Pancreas (tissue), 10 donors: ENCODE measurements around the gene SELENOP. TPM values are rescaled to one million over a fixed set of nuclear protein-coding genes. Genes with fewer than 3 reads are reported as not detected.

ENCODE experiments used
- ATAC-seq, 4 donors: fragments of 200-7000 bp; cut with Tn5 transposase; one replicate each; pipeline versions ENCODE4 v1.8.0 to v1.9.1; 2020; ENCODE audit warnings: mild to moderate bottlenecking in 4 of 4, moderate library complexity in 4 of 4
- DNase-seq, 6 donors: peaks; one replicate each; pipeline ENCODE4 v3.0.0-alpha.2; 2020
- FAIRE-seq: peaks from 2 replicates; lab custom pipeline; 2012; peaks lifted over from hg19 to GRCh38; lab: Jason Lieb, UNC
- H3K27ac ChIP-seq, 4 donors: fragments of 200-600 bp; sonication (generic); 1 replicate in 3 of 4; 2 replicates in 1 of 4; pipeline versions ENCODE4 v1.5.0 to v1.8.0; 2020
- H3K27me3 ChIP-seq, 4 donors: fragments of 200-600 bp; one replicate each; pipeline ENCODE4 v1.8.0; 2021
- H3K36me3 ChIP-seq, 3 donors: fragments of 200-600 bp; sonication (generic) in 1 of 3; one replicate each; pipeline versions ENCODE4 v1.5.0 to v1.8.0; 2020 to 2021
- H3K4me1 ChIP-seq, 3 donors: fragments of 200-600 bp; one replicate each; pipeline ENCODE4 v1.8.0; 2021
- H3K4me3 ChIP-seq, 4 donors: fragments of 200-600 bp; sonication (generic) in 2 of 4; one replicate each; pipeline versions ENCODE4 v1.5.0 to v1.8.0; 2020 to 2021
- H3K9me3 ChIP-seq, 4 donors: fragments of 200-600 bp; one replicate each; pipeline ENCODE4 v1.8.0; 2021
- CTCF ChIP-seq, 4 donors: fragments of 200-600 bp; sonication (generic) in 3 of 4; IDR thresholded peaks; one replicate each; pipeline versions ENCODE4 v1.5.0 to v1.8.0; 2021; ENCODE audit warnings: antibody characterized with exemption in 4 of 4
- WGBS, 2 donors: extraction: QIAGEN DNeasy Blood & Tissue Kit; methylation state at CpG; one replicate each; pipeline ENCODE4 v1.1.7; 2013; 5-methylcytosine and 5-hydroxymethylcytosine counted together
- intact Hi-C, 3 donors: fragments of 100-400 bp; cut with DNase I; formaldehyde crosslinking; loops; one replicate each; pipeline versions ENCODE4 v1.11.1 to v1.14.2; 2022
- polyA plus RNA-seq, 2 donors: library from polyadenylated mRNA; stranded (reverse); fragments of 200-250 nt; gene quantifications; one replicate each; pipeline ENCODE4 v1.2.3, GENCODE V29; 2013
- total RNA-seq, 6 donors: library from RNA; stranded (reverse); fragmentation: NEBNext Ultra II Directional in 4 of 6; extraction: Animal tissue kit (Norgen Biotek cat#: 25700) in 4 of 6; gene quantifications; one replicate each; pipeline versions ENCODE4 v1.2.1 to v1.2.4, GENCODE V29; 2021 to 2023
- donor health status: healthy with polysubstance abuse.
- donor health status: DM: no; HTN: no; CAD: no; lungs with moderate emphysema.
- donor health status: DM: no; HTN: no; CAD: no.
- donor health status: control.
- donor health status: control.
- donor health status: Bipolar disorder and iron deficiency.
- donor health status: DM: yes; HTN: yes; CAD: no.
- donor health status: DM: no; HTN: no; CAD: no.
- donor health status: DM: no; HTN: no; CAD: no.
- donor health status: DM: yes; HTN: yes; CAD: no.

SELENOP gene
- total and polyA plus RNA-seq, 8 donors, result 32.5 to 195 (median 90.0) TPM

GRCh38 chr5:42828671-42829070, 17.0 kb upstream of the SELENOP start:
- Histone ChIP-seq H3K4me3 (no peak overlapping the region), H3K27ac (no peak overlapping the region), H3K36me3 (no peaks in the 10 kb centered on the region), H3K9me3 (no peaks in the 10 kb centered on the region), H3K27me3 (no peaks in the 10 kb centered on the region), H3K4me1 (peaks cover 0 to 14% (median 8%) of the 10 kb centered on the region in 3 donors)
- FAIRE-seq (no peak), DNase-seq (no peak), ATAC-seq (no peak)
- WGBS, 2 donors, result 80 to 86% methylated on average over 2 of the region's 2 CpGs
- intact Hi-C loops, result no loop called here
- TF ChIP-seq CTCF (IDR thresholded peaks at IDR 0.05), result no peak

GRCh38 chr5:42826757-42827515, 15.2 kb upstream of the SELENOP start:
- TF ChIP-seq CTCF (IDR thresholded peaks at IDR 0.05), result no peak
- Histone ChIP-seq H3K4me1 (peaks cover 0 to 15% (median 11%) of the 10 kb centered on the region in 3 donors), H3K36me3 (no peaks in the 10 kb centered on the region), H3K27ac (no peak overlapping the region), H3K9me3 (no peaks in the 10 kb centered on the region), H3K27me3 (no peaks in the 10 kb centered on the region), H3K4me3 (no peak overlapping the region)
- FAIRE-seq (no peak), DNase-seq (no peak), ATAC-seq (no peak)
- intact Hi-C loops, result no loop called here
- WGBS, 2 donors, result 63 to 64% methylated on average over 2 of the region's 2 CpGs

GRCh38 chr5:42825422-42826148, 13.9 kb upstream of the SELENOP start:
- no peak for TF ChIP-seq CTCF (IDR thresholded peaks at IDR 0.05)
- Histone ChIP-seq H3K27me3 (no peaks in the 10 kb centered on the region), H3K36me3 (no peaks in the 10 kb centered on the region), H3K27ac (no peak overlapping the region), H3K4me1 (peaks cover 0 to 15% (median 11%) of the 10 kb centered on the region in 3 donors), H3K9me3 (no peaks in the 10 kb centered on the region), H3K4me3 (no peak overlapping the region)
- intact Hi-C loops, result no loop called here
- WGBS, 2 donors, result 82 to 89% methylated on average over 9 of the region's 9 CpGs
- no peak for FAIRE-seq
- DNase-seq, result no peak
- no peak for ATAC-seq

- Histone ChIP-seq H3K27me3 (no peaks in the 10 kb centered on the region), H3K4me1 (peaks cover 0 to 15% (median 11%) of the 10 kb centered on the region in 3 donors), H3K9me3 (no peaks in the 10 kb centered on the region), H3K4me3 (no peak overlapping the region), H3K36me3 (no peaks in the 10 kb centered on the region), H3K27ac (peak overlapping the region in 2 of 4 donors; percentile 0 to 21)
- no peak for TF ChIP-seq CTCF (IDR thresholded peaks at IDR 0.05)
- DNase-seq (no peak), ATAC-seq (peak; percentile 74 to 95 (median 84)), FAIRE-seq (no peak)
- intact Hi-C loops, result no loop called here
- WGBS, 2 donors, result 14 to 15% methylated on average over 7 of the region's 7 CpGs
Observed at GRCh38 chr5:42824347-42824976, 12.8 kb upstream of the SELENOP start.
